IPS-18a (cell line): ENCODE measurements around the gene HNF4A.

Experiments
- H3K27ac ChIP-seq: one replicate; pipeline ENCODE4 v1.5.1; 2013; ENCODE audit warnings: low read length
- H3K27me3 ChIP-seq: one replicate; pipeline ENCODE4 v1.6.1; 2013; ENCODE audit warnings: mild to moderate bottlenecking, low read length; ENCODE audit not compliant: control insufficient read depth, insufficient read depth
- H3K36me3 ChIP-seq: one replicate; pipeline ENCODE4 v1.6.1; 2013; ENCODE audit warnings: low read depth, low read length; ENCODE audit not compliant: control insufficient read depth
- H3K4me1 ChIP-seq: one replicate; pipeline ENCODE4 v1.6.1; 2013; ENCODE audit warnings: low read depth, low read length; ENCODE audit not compliant: control insufficient read depth
- H3K4me3 ChIP-seq: one replicate; pipeline ENCODE4 v1.5.1; 2013; ENCODE audit warnings: low read length
- H3K9ac ChIP-seq: one replicate; pipeline ENCODE4 v1.6.1; 2013; ENCODE audit warnings: mild to moderate bottlenecking, low read length, moderate library complexity
- H3K9me3 ChIP-seq: one replicate; pipeline ENCODE4 v1.6.1; 2013; ENCODE audit warnings: low read depth, low read length; ENCODE audit not compliant: control insufficient read depth

Gene HNF4A

GRCh38 chr20:44447827-44448419, 92.4 kb downstream of the HNF4A start:
- Histone ChIP-seq H3K9ac (no peak overlapping the region), H3K27ac (no peak overlapping the region), H3K9me3 (no peaks in the 10 kb centered on the region), H3K4me1 (no peaks in the 10 kb centered on the region), H3K36me3 (no peaks in the 10 kb centered on the region), H3K4me3 (no peak overlapping the region), H3K27me3 (no peaks in the 10 kb centered on the region)

DNA sequence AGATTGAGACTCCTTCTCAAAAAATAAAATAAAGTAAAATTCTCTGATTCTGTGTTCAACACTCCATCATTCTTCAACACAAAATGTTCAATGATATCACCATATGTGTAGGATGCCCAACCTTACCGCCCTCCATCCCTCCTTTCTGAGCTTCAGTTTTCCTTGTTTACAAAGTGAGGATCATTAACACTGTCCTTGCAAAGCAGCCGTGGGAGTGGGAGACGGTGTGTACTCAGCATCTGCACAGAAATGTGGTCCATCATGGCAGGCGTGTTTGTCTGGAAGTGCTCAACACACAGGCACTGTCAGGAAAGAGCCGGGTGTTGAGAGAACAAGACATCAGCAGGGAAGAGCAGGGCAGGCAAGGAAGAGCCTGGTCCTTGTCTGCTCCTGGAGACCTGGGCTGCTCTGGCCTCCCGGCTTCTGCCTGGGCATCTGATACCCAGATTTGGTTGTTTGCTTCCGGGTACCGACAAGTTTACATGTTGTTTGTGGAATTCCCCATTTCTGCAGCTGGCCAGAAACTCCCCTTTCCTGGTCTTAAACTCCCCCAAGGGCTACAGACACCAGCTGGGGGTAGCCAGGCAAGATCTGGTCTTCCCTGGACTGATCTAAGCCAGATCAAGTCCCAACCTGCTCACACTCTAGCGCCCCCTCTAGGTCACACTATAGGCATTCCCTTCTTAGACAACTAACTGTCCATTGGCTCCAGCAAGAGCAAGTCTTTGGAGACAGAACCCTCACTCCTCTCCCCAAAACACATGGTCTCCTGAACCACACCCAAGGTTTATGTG, 93.5 kb downstream of the HNF4A start:
- Histone ChIP-seq H3K4me3 (no peak overlapping the region), H3K9ac (no peak overlapping the region), H3K4me1 (no peaks in the 10 kb centered on the region), H3K27me3 (no peaks in the 10 kb centered on the region), H3K9me3 (no peaks in the 10 kb centered on the region), H3K27ac (no peak overlapping the region), H3K36me3 (no peaks in the 10 kb centered on the region)

GRCh38 chr20:44449864-44450263, 94.4 kb downstream of the HNF4A start:
- H3K9me3 ChIP-seq: no peaks in the 10 kb centered on the region
- no peaks in the 10 kb centered on the region for H3K27me3 ChIP-seq
- H3K27ac ChIP-seq: no peak overlapping the region
- no peaks in the 10 kb centered on the region for H3K36me3 ChIP-seq
- H3K4me1 ChIP-seq: no peaks in the 10 kb centered on the region
- no peak overlapping the region for H3K9ac ChIP-seq
- no peak overlapping the region for H3K4me3 ChIP-seq

DNA sequence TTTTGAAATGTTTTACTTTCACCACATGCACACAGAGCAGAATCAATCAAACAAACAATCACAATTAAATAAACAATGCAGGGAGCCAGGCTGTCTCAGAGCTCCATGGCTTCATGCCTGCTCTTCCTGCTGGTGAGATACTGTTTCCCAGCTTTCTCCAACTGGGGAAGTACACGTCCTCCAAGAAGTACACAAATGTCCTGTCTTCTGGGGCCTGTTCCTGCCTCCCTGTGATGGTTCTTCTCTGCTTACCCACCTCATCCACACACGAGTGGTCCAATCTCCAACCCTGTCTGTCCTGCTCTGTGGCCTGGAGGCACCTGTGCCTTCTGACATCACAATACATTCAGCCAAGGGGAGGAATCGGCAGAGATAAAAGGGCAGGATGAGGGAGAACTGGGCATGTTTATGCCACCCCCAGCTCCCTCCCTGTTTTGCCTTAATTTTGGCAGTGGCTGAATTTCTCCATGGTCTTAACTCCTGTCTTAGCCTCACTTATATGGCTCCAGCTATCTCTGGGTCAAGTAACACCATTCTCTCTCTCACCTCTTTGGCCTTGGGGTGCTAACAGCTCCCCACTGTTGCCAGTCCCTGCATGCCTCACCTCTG, 94.9 kb downstream of the HNF4A start:
- no peak overlapping the region for H3K4me3 ChIP-seq
- H3K9ac ChIP-seq: no peak overlapping the region
- H3K27me3 ChIP-seq: no peaks in the 10 kb centered on the region
- no peak overlapping the region for H3K27ac ChIP-seq
- no peaks in the 10 kb centered on the region for H3K4me1 ChIP-seq
- no peaks in the 10 kb centered on the region for H3K36me3 ChIP-seq
- no peaks in the 10 kb centered on the region for H3K9me3 ChIP-seq

DNA sequence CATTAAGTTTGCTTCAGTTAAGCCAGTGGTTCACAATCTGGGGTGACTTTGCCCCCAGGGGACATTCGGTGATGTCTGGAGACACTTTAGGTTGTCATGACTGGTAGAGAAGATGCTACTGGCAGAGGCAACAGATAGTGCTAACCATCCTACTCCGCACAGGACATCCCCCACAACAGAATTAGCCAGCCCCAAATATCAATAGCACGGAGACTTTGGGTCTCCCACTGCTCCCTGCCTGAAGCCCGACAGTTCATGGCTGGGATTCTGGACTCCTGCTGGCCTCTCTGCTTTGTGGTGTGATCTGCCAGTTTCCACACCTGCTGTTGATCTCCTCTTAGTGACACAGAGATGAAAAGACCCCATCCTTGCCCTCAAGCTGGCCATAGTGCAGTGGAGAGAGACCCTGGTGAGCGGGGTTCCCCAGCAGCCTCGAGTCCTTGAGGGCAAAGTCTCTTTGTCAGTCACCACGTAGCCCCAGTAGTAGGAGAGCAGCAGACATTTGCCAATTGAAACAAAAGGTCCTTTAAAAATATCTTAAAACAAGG, 95.5 kb downstream of the HNF4A start:
- H3K4me3 ChIP-seq: no peak overlapping the region
- no peaks in the 10 kb centered on the region for H3K27me3 ChIP-seq
- no peaks in the 10 kb centered on the region for H3K36me3 ChIP-seq
- H3K9ac ChIP-seq: no peak overlapping the region
- H3K27ac ChIP-seq: no peak overlapping the region
- no peaks in the 10 kb centered on the region for H3K4me1 ChIP-seq
- H3K9me3 ChIP-seq: no peaks in the 10 kb centered on the region

DNA sequence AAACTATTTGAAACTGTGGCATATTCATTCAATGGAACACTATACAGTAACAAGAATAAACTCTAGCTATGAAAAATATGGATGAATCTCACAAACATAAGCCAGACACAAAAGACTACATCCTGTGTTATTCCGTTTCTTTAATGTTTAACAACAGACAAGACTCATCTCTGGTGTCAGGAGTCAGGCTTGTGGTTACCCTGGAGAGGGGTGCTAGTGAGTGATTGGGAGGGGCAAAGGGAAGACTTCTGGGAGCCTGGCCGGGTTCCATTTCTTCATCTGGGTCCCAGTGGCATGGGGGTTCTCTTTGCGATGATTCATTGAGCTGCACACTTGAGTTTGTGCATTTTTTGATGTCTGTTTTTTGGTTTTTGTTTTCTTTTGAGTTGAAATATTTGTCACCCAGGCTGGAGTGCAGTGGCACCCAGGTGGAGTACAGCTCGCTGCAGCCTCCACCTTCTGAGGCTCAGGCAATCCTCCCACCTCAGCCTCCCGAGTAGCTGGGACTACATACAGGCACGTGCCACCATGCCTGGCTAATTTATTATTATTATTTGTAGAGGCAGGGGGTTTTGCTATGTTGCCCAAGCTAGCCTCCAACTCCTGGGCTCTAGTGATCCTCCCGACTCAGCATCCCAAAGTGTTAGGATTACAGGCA, 98.9 kb downstream of the HNF4A start:
- Histone ChIP-seq H3K27me3 (no peaks in the 10 kb centered on the region), H3K9me3 (no peaks in the 10 kb centered on the region), H3K4me3 (no peak overlapping the region), H3K9ac (no peak overlapping the region), H3K4me1 (no peaks in the 10 kb centered on the region), H3K36me3 (no peaks in the 10 kb centered on the region), H3K27ac (no peak overlapping the region)

DNA sequence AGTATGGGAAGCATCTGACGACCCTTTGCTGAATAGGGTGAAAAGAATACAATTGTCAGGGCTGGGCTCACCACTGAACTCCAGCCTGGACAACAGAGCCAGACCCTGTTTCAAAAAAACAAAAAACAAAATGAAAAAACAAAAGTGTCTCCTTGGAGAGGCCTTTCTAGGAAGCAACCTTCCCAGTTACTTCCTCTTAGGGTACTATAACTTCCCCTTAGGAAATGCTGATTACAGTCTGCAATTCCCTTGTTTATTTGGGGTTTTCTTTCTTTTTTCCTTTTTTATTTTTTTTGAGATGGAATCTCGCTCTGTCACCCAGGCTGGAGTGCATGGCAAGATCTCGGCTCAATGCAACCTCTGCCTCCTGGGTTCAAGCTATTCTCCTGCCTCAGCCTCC, 99.6 kb downstream of the HNF4A start:
- H3K9ac ChIP-seq: no peak overlapping the region
- no peaks in the 10 kb centered on the region for H3K4me1 ChIP-seq
- no peak overlapping the region for H3K27ac ChIP-seq
- no peaks in the 10 kb centered on the region for H3K27me3 ChIP-seq
- no peaks in the 10 kb centered on the region for H3K36me3 ChIP-seq
- H3K9me3 ChIP-seq: no peaks in the 10 kb centered on the region
- H3K4me3 ChIP-seq: no peak overlapping the region

DNA sequence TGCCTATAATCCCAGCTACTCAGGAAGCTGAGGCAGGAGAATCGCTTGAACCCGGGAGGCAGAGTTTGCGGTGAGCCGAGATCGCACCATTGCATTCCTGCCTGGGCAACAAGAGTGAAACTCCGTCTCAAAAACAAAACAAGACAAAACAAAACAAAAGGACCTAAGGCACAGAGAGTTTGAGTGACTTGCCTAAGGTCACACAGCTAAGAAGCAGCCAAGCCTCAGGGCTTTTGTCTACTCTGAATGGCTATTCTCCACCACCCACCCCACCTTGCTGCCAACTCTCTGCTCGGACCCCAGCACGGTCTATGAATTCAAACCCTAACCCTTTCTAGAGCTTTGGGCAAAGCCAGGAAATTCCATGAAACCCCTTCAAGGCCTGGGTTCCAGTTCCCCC, 101.1 kb downstream of the HNF4A start:
- Histone ChIP-seq H3K4me3 (no peak overlapping the region), H3K27me3 (no peaks in the 10 kb centered on the region), H3K9me3 (no peaks in the 10 kb centered on the region), H3K9ac (no peak overlapping the region), H3K4me1 (peaks cover 6% of the 10 kb centered on the region), H3K27ac (no peak overlapping the region), H3K36me3 (no peaks in the 10 kb centered on the region)

DNA sequence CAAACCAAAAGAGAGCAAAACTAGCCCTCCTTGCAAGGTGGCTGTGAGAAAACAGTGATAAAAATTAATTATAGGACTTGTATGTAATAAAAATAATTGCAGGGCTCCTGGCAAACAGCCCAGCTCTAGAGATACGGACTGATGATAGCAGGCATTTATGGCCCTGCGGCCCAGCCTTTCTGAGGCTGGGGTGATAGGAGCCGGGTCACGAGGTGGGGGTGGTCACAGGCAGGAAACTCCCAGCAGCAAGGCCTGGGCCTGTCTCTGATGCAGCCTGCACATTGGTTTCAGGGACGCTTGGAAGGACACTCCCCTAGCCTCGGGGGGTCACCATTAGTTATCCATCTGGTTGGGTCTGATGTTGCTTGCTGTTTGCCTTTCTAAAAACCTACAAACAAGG, 101.5 kb downstream of the HNF4A start:
- Histone ChIP-seq H3K27ac (no peak overlapping the region), H3K4me1 (peaks cover 6% of the 10 kb centered on the region), H3K36me3 (no peaks in the 10 kb centered on the region), H3K9me3 (no peaks in the 10 kb centered on the region), H3K4me3 (no peak overlapping the region), H3K27me3 (no peaks in the 10 kb centered on the region), H3K9ac (no peak overlapping the region)

DNA sequence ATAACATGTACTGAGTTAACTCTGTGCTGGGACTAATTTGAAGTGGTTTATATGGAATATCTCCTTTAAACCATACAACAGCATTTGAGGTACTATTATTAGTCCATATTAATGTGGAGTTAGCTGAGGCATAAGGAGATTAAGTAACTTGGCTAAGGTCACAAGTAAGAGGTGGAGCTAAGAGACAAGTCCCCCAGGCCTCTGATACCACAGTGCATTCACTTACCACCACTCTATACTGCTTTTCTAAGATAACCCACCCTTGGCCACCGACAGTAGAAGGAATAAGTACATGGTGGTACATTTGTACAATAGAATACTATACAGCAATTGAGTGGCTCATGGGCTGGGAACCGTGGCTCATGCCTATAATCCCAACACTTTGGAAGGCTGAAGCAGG, 103.8 kb downstream of the HNF4A start:
- no peaks in the 10 kb centered on the region for H3K36me3 ChIP-seq
- H3K27me3 ChIP-seq: no peaks in the 10 kb centered on the region
- H3K4me1 ChIP-seq: peaks cover 6% of the 10 kb centered on the region
- no peak overlapping the region for H3K27ac ChIP-seq
- no peak overlapping the region for H3K9ac ChIP-seq
- no peaks in the 10 kb centered on the region for H3K9me3 ChIP-seq
- H3K4me3 ChIP-seq: no peak overlapping the region

DNA sequence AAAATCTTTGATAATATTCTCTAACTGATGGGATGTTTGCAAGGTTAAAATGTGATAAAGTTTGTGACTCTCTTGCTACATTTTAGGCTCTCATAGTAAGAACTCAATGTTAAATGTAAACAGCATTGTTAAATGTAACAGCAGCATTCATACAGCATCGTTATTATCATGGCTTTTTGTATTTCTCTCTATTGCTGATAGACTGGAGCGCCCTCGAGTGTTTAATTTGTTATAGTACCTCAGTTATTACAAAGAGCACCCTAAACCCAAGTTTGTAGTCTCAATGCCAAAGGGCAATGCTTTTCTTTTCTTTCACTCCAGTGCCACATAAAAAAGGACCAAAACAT, 105.3 kb downstream of the HNF4A start:
- H3K36me3 ChIP-seq: no peaks in the 10 kb centered on the region
- H3K27me3 ChIP-seq: no peaks in the 10 kb centered on the region
- H3K4me3 ChIP-seq: no peak overlapping the region
- H3K4me1 ChIP-seq: peaks cover 6% of the 10 kb centered on the region
- no peak overlapping the region for H3K27ac ChIP-seq
- H3K9me3 ChIP-seq: no peaks in the 10 kb centered on the region
- no peak overlapping the region for H3K9ac ChIP-seq
